HEK293 (cell line): ENCODE measurements around the gene OVOL3.

Experiments used
- CTCF ChIA-PET: fragments of 350-600 bp; formaldehyde crosslinking; extraction: SDS; loops from one replicate; lab custom pipeline; 2021; ENCODE audit warnings: antibody characterized with exemption; lab: Yijun Ruan, JAX
- POLR2A ChIA-PET: fragments of 300-600 bp; formaldehyde crosslinking; extraction: SDS; loops from one replicate; lab custom pipeline; 2020; ENCODE audit warnings: antibody characterized with exemption, inconsistent platforms; lab: Yijun Ruan, JAX
- H3K27ac ChIP-seq: fragments of 200-500 bp; sonication (Bioruptor generic); 2 replicates; pipeline ENCODE4 v1.5.1; 2014; ENCODE audit warnings: low read depth, low read length, control low read depth, inconsistent platforms; ENCODE audit errors: extremely low read depth
- H3K36me3 ChIP-seq, 2 experiments: fragments of 200-500 bp in 1 of 2; sonication (Bioruptor generic) in 1 of 2; 1 replicate in 1 of 2; 2 replicates in 1 of 2; pipeline ENCODE4 v1.5.1; 2014 to 2017; ENCODE audit warnings: inconsistent platforms in 2 of 2, low read length in 2 of 2; ENCODE audit not compliant: control insufficient read depth in 2 of 2, insufficient read depth in 1 of 2
- H3K4me1 ChIP-seq: fragments of 200-500 bp; sonication (Bioruptor generic); 2 replicates; pipeline ENCODE4 v1.5.1; 2014; ENCODE audit warnings: mild to moderate bottlenecking, low read length, inconsistent platforms; ENCODE audit not compliant: control insufficient read depth, insufficient read depth
- H3K4me3 ChIP-seq: 2 replicates; pipeline ENCODE4 v1.5.1; 2011; ENCODE audit warnings: low read depth, mild to moderate bottlenecking, control low read depth, low read length, moderate library complexity
- H3K9me3 ChIP-seq: fragments of 200-500 bp; sonication (Bioruptor generic); 2 replicates; pipeline ENCODE4 v1.5.1; 2014; ENCODE audit warnings: low read depth, low read length, inconsistent platforms; ENCODE audit not compliant: control insufficient read depth, insufficient read depth
- ELK4 ChIP-seq: IDR thresholded peaks from 2 replicates; pipeline ENCODE4 v1.6.1; 2011; ENCODE audit warnings: mild to moderate bottlenecking, low read depth, low read length, borderline replicate concordance
- GLIS2 ChIP-seq: fragments of 450-650 bp; formaldehyde crosslinking; IDR thresholded peaks from 2 replicates; pipeline ENCODE4 v1.5.1; 2016; ENCODE audit warnings: missing biosample characterization, missing genetic modification characterization
- KLF10 ChIP-seq: fragments of 450-650 bp; IDR thresholded peaks from 2 replicates; pipeline ENCODE4 v1.5.1; 2018; ENCODE audit warnings: missing biosample characterization, mild to moderate bottlenecking, missing genetic modification characterization
- OSR2 ChIP-seq: fragments of 450-650 bp; formaldehyde crosslinking; IDR thresholded peaks from 2 replicates; pipeline ENCODE4 v1.5.1; 2016; ENCODE audit warnings: missing biosample characterization, missing genetic modification characterization
- PRDM1 ChIP-seq: fragments of 450-650 bp; formaldehyde crosslinking; IDR thresholded peaks from 2 replicates; pipeline ENCODE4; 2016; ENCODE audit warnings: missing biosample characterization, missing genetic modification characterization
- SALL2 ChIP-seq: fragments of 450-650 bp; formaldehyde crosslinking; IDR thresholded peaks from 2 replicates; pipeline ENCODE4 v1.5.0; 2017; ENCODE audit warnings: missing biosample characterization, mild to moderate bottlenecking, missing genetic modification characterization, borderline replicate concordance
- ZBTB21 ChIP-seq: fragments of 450-650 bp; formaldehyde crosslinking; IDR thresholded peaks from 2 replicates; pipeline ENCODE4 v1.5.1; 2017; ENCODE audit warnings: missing biosample characterization, missing genetic modification characterization
- ZBTB8A ChIP-seq: fragments of 450-650 bp; formaldehyde crosslinking; IDR thresholded peaks from 2 replicates; pipeline ENCODE4 v1.5.1; 2016; ENCODE audit warnings: missing biosample characterization, missing genetic modification characterization
- ZFHX2 ChIP-seq: fragments of 450-650 bp; formaldehyde crosslinking; conservative IDR thresholded peaks from 2 replicates; pipeline ENCODE4 v1.5.1; 2016; ENCODE audit warnings: missing biosample characterization, missing genetic modification characterization
- ZFP69B ChIP-seq: fragments of 450-650 bp; formaldehyde crosslinking; IDR thresholded peaks from 2 replicates; pipeline ENCODE4 v1.5.1; 2016; ENCODE audit warnings: missing biosample characterization, missing genetic modification characterization
- ZIC2 ChIP-seq: fragments of 450-650 bp; formaldehyde crosslinking; IDR thresholded peaks from 2 replicates; pipeline ENCODE4 v1.5.1; 2016; ENCODE audit warnings: missing biosample characterization, missing genetic modification characterization
- ZNF10 ChIP-seq: fragments of 450-650 bp; formaldehyde crosslinking; IDR thresholded peaks from 2 replicates; pipeline ENCODE4 v1.5.1; 2017; ENCODE audit warnings: missing biosample characterization, missing genetic modification characterization
- ZNF121 ChIP-seq: fragments of 450-650 bp; formaldehyde crosslinking; IDR thresholded peaks from 2 replicates; pipeline ENCODE4 v1.5.1; 2016; ENCODE audit warnings: missing biosample characterization, missing genetic modification characterization
- ZNF26 ChIP-seq: fragments of 450-650 bp; formaldehyde crosslinking; IDR thresholded peaks from 2 replicates; pipeline ENCODE4 v1.5.1; 2016; ENCODE audit warnings: missing biosample characterization, missing genetic modification characterization
- ZNF274 ChIP-seq, 2 experiments: fragments of 200-500 bp in 1 of 2; fragments of 450-650 bp in 1 of 2; sonication (Bioruptor generic) in 1 of 2; formaldehyde crosslinking in 1 of 2; IDR thresholded peaks; 2 replicates each; pipeline versions ENCODE4 v1.5.1 to v1.6.1; 2014 to 2016; ENCODE audit warnings: borderline replicate concordance in 1 of 2, inconsistent platforms in 1 of 2, low read length in 1 of 2, missing biosample characterization in 1 of 2, missing genetic modification characterization in 1 of 2
- ZNF391 ChIP-seq: fragments of 450-650 bp; formaldehyde crosslinking; IDR thresholded peaks from 2 replicates; pipeline ENCODE4 v1.5.1; 2016; ENCODE audit warnings: low read depth, missing biosample characterization, missing genetic modification characterization, borderline replicate concordance
- ZNF394 ChIP-seq: fragments of 450-650 bp; formaldehyde crosslinking; IDR thresholded peaks from 2 replicates; pipeline ENCODE4 v1.5.1; 2016; ENCODE audit warnings: missing biosample characterization, missing genetic modification characterization, mild to moderate bottlenecking, moderate library complexity, borderline replicate concordance
- ZNF664 ChIP-seq: fragments of 450-650 bp; formaldehyde crosslinking; IDR thresholded peaks from 2 replicates; pipeline ENCODE4 v1.5.1; 2016; ENCODE audit warnings: missing biosample characterization, missing genetic modification characterization
- ZNF747 ChIP-seq: fragments of 450-650 bp; formaldehyde crosslinking; IDR thresholded peaks from 2 replicates; pipeline ENCODE4 v1.5.1; 2016; ENCODE audit warnings: missing biosample characterization, missing genetic modification characterization
- ZNF768 ChIP-seq: fragments of 450-650 bp; formaldehyde crosslinking; IDR thresholded peaks from 2 replicates; pipeline ENCODE4 v1.5.1; 2018; ENCODE audit warnings: missing biosample characterization, mild to moderate bottlenecking, missing genetic modification characterization
- ZNF837 ChIP-seq: fragments of 450-650 bp; formaldehyde crosslinking; IDR thresholded peaks from 2 replicates; pipeline ENCODE4 v1.5.1; 2016; ENCODE audit warnings: missing biosample characterization, missing genetic modification characterization
- ZSCAN4 ChIP-seq: fragments of 450-650 bp; formaldehyde crosslinking; IDR thresholded peaks from 2 replicates; pipeline ENCODE4 v1.5.1; 2017; ENCODE audit warnings: missing biosample characterization, missing genetic modification characterization
- TF ChIP-seq, protein P1 (sequence below): fragments of 450-650 bp; formaldehyde crosslinking; IDR thresholded peaks from 2 replicates; pipeline ENCODE4 v1.5.1; 2016; ENCODE audit warnings: missing biosample characterization, missing genetic modification characterization, borderline replicate concordance
- TF ChIP-seq, protein P2 (sequence below): fragments of 450-650 bp; formaldehyde crosslinking; IDR thresholded peaks from 2 replicates; pipeline ENCODE4 v1.5.1; 2016; ENCODE audit warnings: missing biosample characterization, missing genetic modification characterization

The OVOL3 gene

GRCh38 chr19:36139120-36139472 is 28.2 kb downstream of the OVOL3 start:
- CTCF ChIA-PET = interaction anchor here (2.1 to 4.3 kb wide), 2 partner anchors 12 to 30 kb away, joined by 6 to 28 read pairs; no protein-coding TSS in a partner anchor
- POLR2A ChIA-PET = interaction anchor here (0.6 to 5.4 kb wide), 13 partner anchors 10 to 699 kb away, joined by 3 to 87 read pairs (median 5); partner anchors contain the start of genes ALKBH6, COX7A1, POLR2I and TBCB
- peaks cover 14% of the 10 kb centered on the region for H3K4me1 ChIP-seq

GRCh38 chr19:36139473-36140303 is 28.7 kb downstream of the OVOL3 start, which contains the start of gene CAPNS1:
CAPNS1 (plus strand) TSS chr19:36140066; CDS start chr19:36141012, 946 bp downstream.
- ChIA-PET CTCF (interaction anchor here (0.6 to 4.3 kb wide), 7 partner anchors 12 to 541 kb away, joined by 3 to 28 read pairs (median 3); no protein-coding TSS in a partner anchor), POLR2A (interaction anchor here (0.5 to 5.4 kb wide), 18 partner anchors 10 to 698 kb away, joined by 3 to 87 read pairs (median 5); partner anchors contain the start of genes COX7A1, POLR2I, TBCB and THAP8)
- peak within 1 kb of the TSS; percentile 80 for H3K4me3 ChIP-seq
- H3K4me1 ChIP-seq = peaks cover 14% of the 10 kb centered on the region
- H3K9me3 ChIP-seq = no peaks in the 10 kb centered on the region
- H3K36me3 ChIP-seq = peaks cover 22% of the 10 kb centered on the region in 2 experiments
- H3K27ac ChIP-seq = peak within 1 kb of the TSS; percentile 94
- TF ChIP-seq ZNF10 (tag by site-specific recombination) (peak; percentile 63; the same call in 1 of the 2 replicates), KLF10 (tag by site-specific recombination) (peak; percentile 95), ZNF274 (IDR thresholded peaks at IDR 0.05; ENCODE audit: low read length) (no peak), ZNF274 (tag by site-specific recombination; IDR thresholded peaks at IDR 0.05; ENCODE audit: borderline replicate concordance) (no peak), GLIS2 (peak; percentile 100), ZNF768 (no peak), ZNF747 (no peak), OSR2 (tag by site-specific recombination) (peak; percentile 33), ZNF394 (tag by site-specific recombination) (peak; percentile 77), SALL2 (tag by site-specific recombination) (no peak), ZIC2 (tag by site-specific recombination) (peak; percentile 98), ELK4 (no peak), ZFHX2 (tag by site-specific recombination) (peak; percentile 70), ZNF26 (tag by site-specific recombination) (no peak), ZBTB8A (tag by site-specific recombination) (peak; percentile 72), ZSCAN4 (no peak), ZNF837 (tag by site-specific recombination) (peak; percentile 64; the same call in 1 of the 2 replicates), PRDM1 (tag by site-specific recombination) (no peak)
- TF ChIP-seq, protein P1, sequence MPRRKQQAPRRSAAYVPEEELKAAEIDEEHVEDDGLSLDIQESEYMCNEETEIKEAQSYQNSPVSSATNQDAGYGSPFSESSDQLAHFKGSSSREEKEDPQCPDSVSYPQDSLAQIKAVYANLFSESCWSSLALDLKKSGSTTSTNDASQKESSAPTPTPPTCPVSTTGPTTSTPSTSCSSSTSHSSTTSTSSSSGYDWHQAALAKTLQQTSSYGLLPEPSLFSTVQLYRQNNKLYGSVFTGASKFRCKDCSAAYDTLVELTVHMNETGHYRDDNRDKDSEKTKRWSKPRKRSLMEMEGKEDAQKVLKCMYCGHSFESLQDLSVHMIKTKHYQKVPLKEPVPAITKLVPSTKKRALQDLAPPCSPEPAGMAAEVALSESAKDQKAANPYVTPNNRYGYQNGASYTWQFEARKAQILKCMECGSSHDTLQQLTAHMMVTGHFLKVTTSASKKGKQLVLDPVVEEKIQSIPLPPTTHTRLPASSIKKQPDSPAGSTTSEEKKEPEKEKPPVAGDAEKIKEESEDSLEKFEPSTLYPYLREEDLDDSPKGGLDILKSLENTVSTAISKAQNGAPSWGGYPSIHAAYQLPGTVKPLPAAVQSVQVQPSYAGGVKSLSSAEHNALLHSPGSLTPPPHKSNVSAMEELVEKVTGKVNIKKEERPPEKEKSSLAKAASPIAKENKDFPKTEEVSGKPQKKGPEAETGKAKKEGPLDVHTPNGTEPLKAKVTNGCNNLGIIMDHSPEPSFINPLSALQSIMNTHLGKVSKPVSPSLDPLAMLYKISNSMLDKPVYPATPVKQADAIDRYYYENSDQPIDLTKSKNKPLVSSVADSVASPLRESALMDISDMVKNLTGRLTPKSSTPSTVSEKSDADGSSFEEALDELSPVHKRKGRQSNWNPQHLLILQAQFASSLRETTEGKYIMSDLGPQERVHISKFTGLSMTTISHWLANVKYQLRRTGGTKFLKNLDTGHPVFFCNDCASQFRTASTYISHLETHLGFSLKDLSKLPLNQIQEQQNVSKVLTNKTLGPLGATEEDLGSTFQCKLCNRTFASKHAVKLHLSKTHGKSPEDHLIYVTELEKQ (tag by site-specific recombination) = peak; percentile 69; the same call in 1 of the 2 replicates

More at GRCh38 chr19:36139120-36139472, 28.2 kb downstream of the OVOL3 start:
- no peaks in the 10 kb centered on the region for H3K9me3 ChIP-seq
- no peak for TF ChIP-seq ZFP69B (tag by site-specific recombination)
- TF ChIP-seq ZNF664 (tag by site-specific recombination) = 0 out of 2 replicates have a peak, but pooled peaks have one; percentile 18
- 0 out of 2 replicates have a peak, but pooled peaks have one; percentile 6 for TF ChIP-seq ZBTB21
- peak; percentile 74; the same call in 1 of the 2 replicates for TF ChIP-seq ZNF121 (tag by site-specific recombination)
- TF ChIP-seq, protein P2, sequence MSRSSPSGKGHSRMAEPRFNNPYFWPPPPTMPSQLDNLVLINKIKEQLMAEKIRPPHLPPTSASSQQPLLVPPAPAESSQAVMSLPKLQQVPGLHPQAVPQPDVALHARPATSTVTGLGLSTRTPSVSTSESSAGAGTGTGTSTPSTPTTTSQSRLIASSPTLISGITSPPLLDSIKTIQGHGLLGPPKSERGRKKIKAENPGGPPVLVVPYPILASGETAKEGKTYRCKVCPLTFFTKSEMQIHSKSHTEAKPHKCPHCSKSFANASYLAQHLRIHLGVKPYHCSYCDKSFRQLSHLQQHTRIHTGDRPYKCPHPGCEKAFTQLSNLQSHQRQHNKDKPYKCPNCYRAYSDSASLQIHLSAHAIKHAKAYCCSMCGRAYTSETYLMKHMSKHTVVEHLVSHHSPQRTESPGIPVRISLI (tag by site-specific recombination) = peak; percentile 88
- no peak for TF ChIP-seq ZNF391 (tag by site-specific recombination)
- peak overlapping the region; percentile 80 for H3K4me3 ChIP-seq
- peak overlapping the region; percentile 94 for H3K27ac ChIP-seq
- H3K36me3 ChIP-seq = peaks cover 16% of the 10 kb centered on the region in 2 experiments
